Esophagus (tissue), 2 donors: ENCODE data around the gene CD180. TPM values are rescaled to one million over a fixed set of nuclear protein-coding genes. Genes with fewer than 3 reads are reported as not detected.

Source experiments
- H3K27ac ChIP-seq, 2 donors: one replicate each; pipeline ENCODE4 v1.5.1; 2013; ENCODE audit warnings: low read depth in 2 of 2, mild to moderate bottlenecking in 2 of 2, inconsistent platforms in 1 of 2, low read length in 1 of 2, moderate library complexity in 1 of 2
- H3K27me3 ChIP-seq, 2 donors: one replicate each; pipeline ENCODE4 v1.6.1; 2013; ENCODE audit warnings: low read length in 2 of 2, control low read depth in 1 of 2, mild to moderate bottlenecking in 1 of 2; ENCODE audit not compliant: insufficient read depth in 2 of 2, control insufficient read depth in 1 of 2
- H3K36me3 ChIP-seq, 2 donors: one replicate each; pipeline ENCODE4 v1.6.1; 2013; ENCODE audit warnings: low read length in 1 of 2; ENCODE audit not compliant: control insufficient read depth in 2 of 2, insufficient read depth in 2 of 2
- H3K4me1 ChIP-seq, 2 donors: one replicate each; pipeline ENCODE4 v1.6.1; 2013; ENCODE audit warnings: low read length in 1 of 2; ENCODE audit not compliant: control insufficient read depth in 2 of 2, insufficient read depth in 2 of 2
- H3K4me3 ChIP-seq, 2 donors: one replicate each; pipeline ENCODE4 v1.5.1; 2013; ENCODE audit warnings: low read length in 2 of 2, mild to moderate bottlenecking in 2 of 2, low read depth in 1 of 2, moderate library complexity in 1 of 2
- H3K9me3 ChIP-seq, 2 donors: one replicate each; pipeline ENCODE4 v1.6.1; 2013; ENCODE audit warnings: mild to moderate bottlenecking in 2 of 2, low read depth in 1 of 2, low read length in 1 of 2, moderate library complexity in 1 of 2; ENCODE audit not compliant: control insufficient read depth in 2 of 2, insufficient read depth in 1 of 2
- WGBS, 2 donors: extraction: QIAGEN DNeasy Blood & Tissue Kit; methylation state at CpG; one replicate each; pipeline ENCODE4 v1.1.7; 2013; 5-methylcytosine and 5-hydroxymethylcytosine counted together
- polyA plus RNA-seq, 2 donors: library from polyadenylated mRNA; stranded (reverse); fragments of 200-250 nt; gene quantifications; one replicate each; pipeline ENCODE4 v1.2.3, GENCODE V29; 2013
- donor health status: healthy with polysubstance abuse.
- donor health status: Bipolar disorder and iron deficiency.

Gene CD180
- polyA plus RNA-seq, 2 donors, result 0.06 to 0.12 TPM

DNA sequence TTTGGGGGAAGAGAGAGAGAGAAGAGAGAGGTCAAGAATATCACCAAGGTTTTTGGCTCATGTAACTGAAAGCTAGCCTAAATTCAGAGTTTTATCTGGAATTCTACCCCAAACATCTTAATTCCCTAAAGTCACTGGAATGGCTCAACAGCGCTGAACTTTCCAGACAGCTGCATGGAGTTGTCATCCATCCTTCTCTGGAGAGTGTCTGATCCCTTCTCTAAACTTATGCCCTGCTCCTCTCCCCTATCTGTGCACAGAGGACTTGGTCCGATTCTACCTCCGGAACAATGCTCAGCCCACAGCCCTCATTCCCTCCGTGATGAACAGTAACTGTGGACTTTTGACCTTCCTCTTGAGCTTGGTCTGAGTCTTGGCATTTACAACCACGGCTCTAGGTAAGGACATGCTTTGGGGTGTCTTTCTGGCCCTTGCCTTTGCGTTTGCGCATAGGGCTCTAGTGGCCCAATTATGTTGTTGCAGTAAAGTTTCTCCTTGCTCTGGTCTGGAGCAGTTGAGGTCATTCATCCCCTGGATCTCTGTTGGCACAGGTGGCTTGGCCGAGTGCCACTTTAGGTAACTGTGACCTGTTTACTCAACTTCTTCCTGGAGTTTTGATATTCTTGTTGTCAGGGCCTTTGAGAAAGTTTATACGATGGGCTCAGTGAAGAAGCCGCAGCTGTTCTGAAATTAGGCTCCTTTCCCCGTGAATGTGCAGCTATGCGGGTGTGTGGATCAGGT is 18.3 kb upstream of the CD180 start:
- WGBS, 2 donors, result 78 to 95% methylated on average over 12 of the region's 12 CpGs
- Histone ChIP-seq H3K36me3 (no peaks in the 10 kb centered on the region), H3K27ac (peak overlapping the region in 1 of 2 donors; percentile 80), H3K9me3 (no peaks in the 10 kb centered on the region), H3K4me1 (peaks cover 0 to 11% of the 10 kb centered on the region in 2 donors), H3K4me3 (no peak overlapping the region), H3K27me3 (no peaks in the 10 kb centered on the region)

- H3K4me3 ChIP-seq, result no peak overlapping the region
- H3K27me3 ChIP-seq, result no peaks in the 10 kb centered on the region
- no peaks in the 10 kb centered on the region for H3K9me3 ChIP-seq
- peaks cover 0 to 11% of the 10 kb centered on the region in 2 donors for H3K4me1 ChIP-seq
- H3K36me3 ChIP-seq, result no peaks in the 10 kb centered on the region
- H3K27ac ChIP-seq, result no peak overlapping the region
- 89 to 93% methylated on average over 6 of the region's 6 CpGs for WGBS, 2 donors
Measured at GRCh38 chr5:67214036-67214435, 17.4 kb upstream of the CD180 start.

GRCh38 chr5:67211926-67212325 is 15.3 kb upstream of the CD180 start:
- H3K9me3 ChIP-seq, result no peaks in the 10 kb centered on the region
- H3K27me3 ChIP-seq, result no peaks in the 10 kb centered on the region
- H3K4me3 ChIP-seq, result no peak overlapping the region
- no peaks in the 10 kb centered on the region for H3K36me3 ChIP-seq
- H3K27ac ChIP-seq, result no peak overlapping the region
- H3K4me1 ChIP-seq, result peaks cover 0 to 15% of the 10 kb centered on the region in 2 donors
- 66 to 68% methylated on average over 2 of the region's 2 CpGs for WGBS, 2 donors

DNA sequence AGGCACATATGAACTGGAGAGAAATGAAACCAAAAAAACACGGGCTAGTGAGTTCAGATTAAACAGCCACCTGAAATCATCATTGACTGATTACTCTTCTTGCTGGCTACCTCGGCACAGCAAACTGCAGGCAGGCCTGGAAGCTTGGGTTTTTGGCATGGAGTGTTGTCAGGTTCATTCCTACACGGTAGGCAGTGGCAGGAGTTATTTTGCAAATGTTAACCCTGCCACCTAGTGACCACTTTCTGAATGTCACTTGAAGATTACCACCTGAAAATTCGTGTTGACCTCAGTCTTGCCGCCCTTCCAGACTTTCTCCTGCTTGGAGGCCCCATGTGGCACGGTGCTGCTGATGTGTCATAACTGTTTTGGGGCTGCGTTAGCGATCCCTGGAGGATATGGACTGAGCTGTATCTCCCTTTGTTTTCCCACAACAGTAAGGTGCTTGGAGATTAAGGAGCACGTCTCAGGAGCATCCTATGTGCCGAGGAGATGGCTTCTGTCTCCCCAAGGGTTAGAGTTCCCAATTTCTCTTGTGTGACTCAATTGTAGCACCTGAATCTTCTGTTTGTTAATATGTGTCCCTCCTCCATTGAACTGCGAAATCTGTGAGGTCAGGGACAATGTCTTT is 12.7 kb upstream of the CD180 start:
- Histone ChIP-seq H3K9me3 (no peaks in the 10 kb centered on the region), H3K27ac (no peak overlapping the region), H3K4me1 (peaks cover 0 to 8% of the 10 kb centered on the region in 2 donors), H3K36me3 (no peaks in the 10 kb centered on the region), H3K4me3 (no peak overlapping the region), H3K27me3 (no peaks in the 10 kb centered on the region)
- 24 to 27% methylated on average over 11 of the region's 11 CpGs for WGBS, 2 donors

DNA sequence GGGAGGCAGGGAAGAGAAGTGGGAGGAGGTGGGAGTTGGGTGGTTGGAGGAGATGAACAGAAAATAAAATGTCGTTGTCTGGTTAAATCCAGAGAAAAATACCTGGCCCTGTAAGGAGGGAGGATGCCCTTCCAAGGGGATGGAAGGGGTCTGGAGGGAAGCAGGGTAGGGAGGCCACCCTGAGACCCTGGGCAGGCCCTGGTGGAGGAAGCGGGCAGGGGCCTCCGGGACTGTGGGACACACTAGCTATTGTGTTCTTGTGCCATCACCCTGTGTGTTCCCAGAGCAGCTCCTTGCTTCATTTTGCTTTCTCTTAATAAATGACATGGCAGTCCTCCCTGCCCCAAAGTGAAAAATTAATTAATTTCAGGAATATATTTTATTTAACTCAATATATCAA is 11.8 kb upstream of the CD180 start:
- Histone ChIP-seq H3K36me3 (no peaks in the 10 kb centered on the region), H3K27ac (no peak overlapping the region), H3K4me1 (peaks cover 0 to 8% of the 10 kb centered on the region in 2 donors), H3K27me3 (no peaks in the 10 kb centered on the region), H3K9me3 (no peaks in the 10 kb centered on the region), H3K4me3 (no peak overlapping the region)
- WGBS, 2 donors, result 91 to 98% methylated on average over 3 of the region's 3 CpGs

DNA sequence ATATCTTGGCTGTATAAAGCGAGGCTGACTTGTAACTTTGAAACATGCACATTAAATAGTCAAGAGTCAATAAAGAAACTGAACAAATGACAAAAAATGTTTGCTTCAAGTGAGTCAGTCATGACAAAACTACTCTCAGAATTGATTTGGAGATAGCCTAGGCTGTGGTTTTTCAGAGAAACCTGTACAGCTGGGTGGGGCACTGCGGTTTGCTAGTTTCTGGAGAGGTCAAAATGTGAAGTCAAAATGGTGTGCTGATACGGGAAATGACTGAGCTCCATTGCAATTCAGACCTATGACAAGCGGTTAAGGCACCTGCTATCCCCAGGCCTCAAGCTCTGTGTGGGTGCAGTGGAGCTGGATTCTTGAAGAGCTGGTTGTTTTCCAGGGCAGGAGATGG is 10.3 kb upstream of the CD180 start:
- no peaks in the 10 kb centered on the region for H3K27me3 ChIP-seq
- 40 to 56% methylated on average over 4 of the region's 4 CpGs for WGBS, 2 donors
- H3K27ac ChIP-seq, result peak overlapping the region; percentile 35 to 80

DNA sequence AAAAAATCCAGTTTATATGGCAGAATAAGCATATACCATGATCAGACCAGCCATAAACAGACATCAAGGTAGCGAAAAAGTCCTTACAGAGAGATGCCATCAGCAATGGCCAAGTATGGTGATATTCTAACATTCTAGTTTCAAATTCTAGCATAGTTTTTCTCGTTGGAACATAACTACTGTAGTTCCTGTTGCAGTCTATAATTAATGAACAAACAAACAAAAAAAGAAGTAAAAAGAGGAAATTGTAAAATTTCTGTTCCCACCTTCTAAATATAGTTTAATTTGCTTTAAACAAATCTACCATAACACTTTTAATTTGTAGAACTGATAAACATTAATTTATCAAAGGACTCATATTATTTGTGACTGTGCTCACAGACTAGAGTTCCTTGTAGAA is 9.9 kb upstream of the CD180 start:
- Histone ChIP-seq H3K27ac (peak overlapping the region in 1 of 2 donors; percentile 40), H3K4me1 (peaks cover 0 to 8% of the 10 kb centered on the region in 2 donors), H3K4me3 (no peak overlapping the region), H3K9me3 (no peaks in the 10 kb centered on the region), H3K27me3 (no peaks in the 10 kb centered on the region), H3K36me3 (no peaks in the 10 kb centered on the region)
- WGBS, 2 donors, result 68 to 72% methylated on average over 2 of the region's 2 CpGs

More for the DNA sequence above, 10.3 kb upstream of the CD180 start:
- H3K36me3 ChIP-seq, result no peaks in the 10 kb centered on the region
- H3K4me1 ChIP-seq, result peaks cover 0 to 8% of the 10 kb centered on the region in 2 donors
- no peaks in the 10 kb centered on the region for H3K9me3 ChIP-seq
- no peak overlapping the region for H3K4me3 ChIP-seq

- Histone ChIP-seq H3K4me1 (peaks cover 0 to 8% of the 10 kb centered on the region in 2 donors), H3K27ac (peak overlapping the region; percentile 26 to 40), H3K9me3 (no peaks in the 10 kb centered on the region), H3K4me3 (no peak overlapping the region), H3K36me3 (no peaks in the 10 kb centered on the region), H3K27me3 (no peaks in the 10 kb centered on the region)
- 90 to 92% methylated on average over 3 of the region's 3 CpGs for WGBS, 2 donors
Measured at GRCh38 chr5:67205981-67206380, 9.4 kb upstream of the CD180 start.

- 75 to 76% methylated on average over 5 of the region's 5 CpGs for WGBS, 2 donors
- Histone ChIP-seq H3K27me3 (no peaks in the 10 kb centered on the region), H3K27ac (no peak overlapping the region), H3K4me3 (no peak overlapping the region), H3K4me1 (peaks cover 0 to 8% of the 10 kb centered on the region in 2 donors), H3K9me3 (no peaks in the 10 kb centered on the region), H3K36me3 (no peaks in the 10 kb centered on the region)
Measured at GRCh38 chr5:67204821-67205220, 8.2 kb upstream of the CD180 start.

DNA sequence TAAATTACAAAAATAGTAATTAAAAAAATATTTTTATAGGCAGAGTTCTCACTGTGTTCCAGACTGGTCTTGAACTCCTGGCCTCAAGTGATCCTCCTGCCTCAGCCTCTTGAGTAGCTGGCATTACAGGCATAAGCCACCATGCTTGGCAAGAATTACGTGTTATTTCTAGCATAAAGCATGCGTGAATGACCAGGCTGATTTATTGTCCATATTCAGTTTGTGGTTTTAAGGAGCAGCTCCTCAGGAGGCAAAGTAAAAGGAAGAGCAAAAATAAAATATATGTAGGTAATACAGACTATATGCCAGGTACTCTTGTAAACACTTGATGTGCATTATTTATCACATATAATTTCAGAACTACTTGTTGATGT is 7.1 kb upstream of the CD180 start:
- no peak overlapping the region for H3K4me3 ChIP-seq
- 45 to 47% methylated on average over 2 of the region's 2 CpGs for WGBS, 2 donors

More for the DNA sequence above, 7.1 kb upstream of the CD180 start:
- no peaks in the 10 kb centered on the region for H3K9me3 ChIP-seq
- no peak overlapping the region for H3K27ac ChIP-seq
- no peaks in the 10 kb centered on the region for H3K27me3 ChIP-seq
- peaks cover 0 to 8% of the 10 kb centered on the region in 2 donors for H3K4me1 ChIP-seq
- H3K36me3 ChIP-seq, result no peaks in the 10 kb centered on the region
